MM.1S (cell line): ENCODE data around the gene ZNF263.

Experiments
- DNase-seq: peaks from one replicate; pipeline ENCODE4 v3.0.0-alpha.2; 2015
- H2AFZ ChIP-seq: fragments of 300-600 bp; sonication (generic); 2 replicates; pipeline ENCODE4 v1.6.0; 2016; ENCODE audit warnings: antibody characterized with exemption, low read length
- H3F3A ChIP-seq: fragments of 300-600 bp; sonication (generic); 2 replicates; pipeline ENCODE4 v1.6.1; 2016; ENCODE audit warnings: mild to moderate bottlenecking, antibody characterized with exemption, low read length, moderate library complexity, mixed read lengths; ENCODE audit not compliant: insufficient read depth
- H3K27ac ChIP-seq: fragments of 300-600 bp; sonication (generic); 2 replicates; pipeline ENCODE4 v1.5.1; 2016; ENCODE audit warnings: mild to moderate bottlenecking, low read length
- H3K27me3 ChIP-seq: fragments of 300-600 bp; sonication (generic); replicated peaks from 2 replicates; pipeline ENCODE4 v1.6.0; 2016; ENCODE audit warnings: low read length; ENCODE audit not compliant: insufficient read depth
- H3K36me3 ChIP-seq: fragments of 300-600 bp; sonication (generic); replicated peaks from 2 replicates; pipeline ENCODE4 v1.6.1; 2016; ENCODE audit warnings: mild to moderate bottlenecking, low read length, mixed read lengths; ENCODE audit not compliant: insufficient read depth
- H3K4me1 ChIP-seq: fragments of 300-600 bp; sonication (generic); 2 replicates; pipeline ENCODE4 v1.6.1; 2016; ENCODE audit warnings: low read length, mixed read lengths
- H3K4me2 ChIP-seq: fragments of 300-600 bp; sonication (generic); 2 replicates; pipeline ENCODE4 v1.6.0; 2016; ENCODE audit warnings: low read depth, low read length
- H3K4me3 ChIP-seq: fragments of 300-600 bp; sonication (generic); 2 replicates; pipeline ENCODE4 v1.5.1; 2016; ENCODE audit warnings: low read length, mixed read lengths
- H3K79me2 ChIP-seq: fragments of 300-600 bp; sonication (generic); 2 replicates; pipeline ENCODE4 v1.6.1; 2016; ENCODE audit warnings: mixed run types, low read length, mixed read lengths
- H3K9ac ChIP-seq: fragments of 300-600 bp; sonication (generic); 2 replicates; pipeline ENCODE4 v1.6.1; 2016; ENCODE audit warnings: low read length, mixed read lengths
- H3K9me2 ChIP-seq: fragments of 300-600 bp; sonication (generic); replicated peaks from 2 replicates; pipeline ENCODE4 v1.6.1; 2016; ENCODE audit warnings: mild to moderate bottlenecking, low read length, mixed read lengths; ENCODE audit not compliant: insufficient read depth
- H3K9me3 ChIP-seq: fragments of 300-600 bp; sonication (generic); replicated peaks from 2 replicates; pipeline ENCODE4 v1.6.1; 2016; ENCODE audit warnings: mild to moderate bottlenecking, low read length, mixed read lengths; ENCODE audit not compliant: insufficient read depth
- H4K20me1 ChIP-seq: fragments of 300-600 bp; sonication (generic); 2 replicates; pipeline ENCODE4 v1.6.1; 2016; ENCODE audit warnings: mild to moderate bottlenecking, low read length, moderate library complexity, mixed read lengths; ENCODE audit not compliant: insufficient read depth
- CTCF ChIP-seq: fragments of 300-600 bp; sonication (generic); IDR thresholded peaks from 2 replicates; pipeline ENCODE4 v1.5.1; 2016; ENCODE audit warnings: antibody characterized with exemption, low read length, mixed read lengths
- EZH2 ChIP-seq: fragments of 300-600 bp; sonication (generic); optimal IDR thresholded peaks from 2 replicates; pipeline ENCODE3; 2017; ENCODE audit warnings: low read depth, mild to moderate bottlenecking, antibody characterized with exemption, low read length, mixed read lengths
- EZH2phosphoT487 ChIP-seq: fragments of 300-600 bp; sonication (generic); IDR thresholded peaks from 2 replicates; pipeline ENCODE4 v1.6.1; 2018; ENCODE audit warnings: antibody characterized with exemption, low read length

Gene ZNF263

GRCh38 chr16:3254309-3254708, 29.0 kb upstream of the ZNF263 start:
- Histone ChIP-seq H3K27me3 (peaks cover 63% of the 10 kb centered on the region), H3K4me1 (no peaks in the 10 kb centered on the region), H3K36me3 (no peaks in the 10 kb centered on the region), H3K4me3 (no peak overlapping the region), H3K9ac (no peak overlapping the region), H3K27ac (no peak overlapping the region), H3K9me2 (no peaks in the 10 kb centered on the region), H4K20me1 (no peaks in the 10 kb centered on the region), H2AFZ (no peak overlapping the region), H3K79me2 (no peaks in the 10 kb centered on the region), H3K9me3 (no peaks in the 10 kb centered on the region), H3F3A (no peaks in the 10 kb centered on the region), H3K4me2 (no peak overlapping the region)
- DNase-seq, result no peak
- TF ChIP-seq CTCF, result no peak
- no peak for TF ChIP-seq EZH2phosphoT487
- TF ChIP-seq EZH2, result no peak

GRCh38 chr16:3256146-3256865, 27.0 kb upstream of the ZNF263 start, which contains the start of gene MEFV:
MEFV (minus strand) TSS chr16:3256633; CDS start chr16:3256587, 46 bp downstream.
- Histone ChIP-seq H3K4me3 (no peak within 1 kb of the TSS), H3K4me2 (no peak within 1 kb of the TSS), H3K27me3 (peaks cover 59% of the 10 kb centered on the region), H3F3A (no peaks in the 10 kb centered on the region), H3K36me3 (no peaks in the 10 kb centered on the region), H3K9me3 (no peaks in the 10 kb centered on the region), H3K27ac (no peak within 1 kb of the TSS), H4K20me1 (no peaks in the 10 kb centered on the region), H2AFZ (no peak within 1 kb of the TSS), H3K9ac (no peak within 1 kb of the TSS), H3K4me1 (no peaks in the 10 kb centered on the region), H3K79me2 (no peaks in the 10 kb centered on the region), H3K9me2 (no peaks in the 10 kb centered on the region)
- no peak for TF ChIP-seq EZH2phosphoT487
- no peak for TF ChIP-seq CTCF
- no peak for TF ChIP-seq EZH2
- no peak for DNase-seq

- Histone ChIP-seq H3K9ac (no peak overlapping the region), H3K79me2 (no peaks in the 10 kb centered on the region), H3K36me3 (no peaks in the 10 kb centered on the region), H3K9me2 (no peaks in the 10 kb centered on the region), H3K4me2 (no peak overlapping the region), H3K27me3 (peaks cover 59% of the 10 kb centered on the region), H3K9me3 (no peaks in the 10 kb centered on the region), H3K4me3 (no peak overlapping the region), H3K27ac (no peak overlapping the region), H3F3A (no peaks in the 10 kb centered on the region), H4K20me1 (no peaks in the 10 kb centered on the region), H3K4me1 (no peaks in the 10 kb centered on the region), H2AFZ (no peak overlapping the region)
- DNase-seq, result no peak
- TF ChIP-seq EZH2phosphoT487 (no peak), CTCF (no peak), EZH2 (no peak)
These were observed 26.3 kb upstream of the ZNF263 start for GRCh38 chr16:3256866-3257465.
